Lower lobe of right lung (tissue), 2 donors: ENCODE results near the gene SST. TPM values are rescaled to one million over a fixed set of nuclear protein-coding genes. Genes with fewer than 3 reads are reported as not detected.
A peak's percentile ranks its signal among the peaks of the same experiment; 100 is the strongest.

Source experiments
- ATAC-seq, 2 donors: fragments of 200-7000 bp; cut with Tn5 transposase; one replicate each; pipeline ENCODE4 v1.9.1; 2020 to 2022; ENCODE audit warnings: mild to moderate bottlenecking in 2 of 2, moderate library complexity in 2 of 2
- DNase-seq: peaks from one replicate; pipeline ENCODE4 v3.0.0-alpha.2; 2020
- H3K27ac ChIP-seq: fragments of 200-600 bp; one replicate; pipeline ENCODE4 v1.8.0; 2022
- H3K27me3 ChIP-seq: fragments of 200-600 bp; one replicate; pipeline ENCODE4 v1.8.0; 2022; ENCODE audit warnings: low read depth
- H3K36me3 ChIP-seq: fragments of 200-600 bp; one replicate; pipeline ENCODE4 v1.8.0; 2022; ENCODE audit warnings: mild to moderate bottlenecking
- H3K4me1 ChIP-seq: fragments of 200-600 bp; one replicate; pipeline ENCODE4 v1.8.0; 2022
- H3K4me3 ChIP-seq: fragments of 200-600 bp; one replicate; pipeline ENCODE4 v1.8.0; 2022; ENCODE audit warnings: mild to moderate bottlenecking
- H3K9me3 ChIP-seq: fragments of 200-600 bp; one replicate; pipeline ENCODE4 v1.8.0; 2022
- intact Hi-C: fragments of 100-400 bp; cut with DNase I; formaldehyde crosslinking; loops from one replicate; pipeline ENCODE4 v1.11.0; 2022
- long read RNA-seq: library from polyadenylated mRNA; unstranded; transcript quantifications from one replicate; pipeline ENCODE4 v2.0.0, GENCODE V29; 2021
- total RNA-seq: library from RNA; stranded (reverse); fragmentation: NEBNext Ultra II Directional; extraction: Animal tissue kit (Norgen Biotek cat#: 25700); gene quantifications from one replicate; pipeline ENCODE4 v1.2.1, GENCODE V29; 2021
- TF ChIP-seq, protein P1 (sequence below): fragments of 200-600 bp; IDR thresholded peaks from one replicate; pipeline ENCODE4 v1.8.0; 2022; ENCODE audit warnings: antibody characterized with exemption, mild to moderate bottlenecking
- donor health status: DM: no; HTN: yes; CAD: no; lungs with severe emphysema.

The SST gene
- not detected for total RNA-seq
- long read RNA-seq: 0 reads

DNA sequence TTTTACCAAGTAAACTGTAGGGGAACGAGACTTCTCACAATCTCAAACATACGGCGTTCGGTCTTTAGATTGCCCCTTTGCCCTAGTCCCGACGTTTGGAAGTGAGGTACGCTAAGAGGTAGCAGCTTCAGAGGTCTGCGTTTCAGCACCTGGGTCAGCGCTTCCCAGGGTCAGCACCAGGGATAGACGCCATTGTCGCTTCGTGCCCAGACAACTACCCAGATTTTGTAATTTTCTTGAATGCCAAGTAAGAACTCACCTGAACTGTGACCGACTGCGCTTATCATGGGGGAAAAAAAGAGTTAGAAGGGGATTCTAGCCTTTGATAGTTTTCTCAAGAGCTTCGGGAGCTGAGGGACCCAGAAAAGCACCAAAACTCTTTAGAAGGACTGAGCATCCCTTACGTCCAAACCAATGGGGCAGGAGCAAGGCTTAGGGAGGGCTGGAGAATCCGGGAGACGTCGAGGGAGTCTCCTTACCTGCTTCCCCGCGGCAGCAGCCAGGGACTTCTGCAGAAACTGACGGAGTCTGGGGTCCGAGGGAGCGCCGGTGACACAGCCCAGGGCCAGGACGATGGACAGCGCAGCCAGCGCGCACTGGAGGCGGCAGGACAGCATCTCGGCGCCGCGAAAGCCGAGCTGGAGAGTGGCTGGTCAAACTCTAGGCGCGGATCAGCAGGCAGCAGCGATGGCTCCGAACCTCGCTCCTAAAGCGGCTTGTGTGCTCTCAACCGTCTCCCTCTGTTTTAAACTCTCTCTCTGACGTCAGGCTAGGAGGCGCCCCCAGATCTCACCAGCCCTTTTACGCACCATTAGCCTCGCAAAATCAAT, at the start of gene SST:
SST (minus strand) TSS at position 720 of the 830 bp plus-strand sequence; CDS start at position 617, 103 bp downstream.
- Histone ChIP-seq H3K9me3 (no peaks in the 10 kb centered on the region), H3K27ac (no peak within 1 kb of the TSS), H3K36me3 (no peaks in the 10 kb centered on the region), H3K4me1 (no peaks in the 10 kb centered on the region), H3K27me3 (peaks cover 56% of the 10 kb centered on the region), H3K4me3 (no peak within 1 kb of the TSS)
- TF ChIP-seq, protein P1, sequence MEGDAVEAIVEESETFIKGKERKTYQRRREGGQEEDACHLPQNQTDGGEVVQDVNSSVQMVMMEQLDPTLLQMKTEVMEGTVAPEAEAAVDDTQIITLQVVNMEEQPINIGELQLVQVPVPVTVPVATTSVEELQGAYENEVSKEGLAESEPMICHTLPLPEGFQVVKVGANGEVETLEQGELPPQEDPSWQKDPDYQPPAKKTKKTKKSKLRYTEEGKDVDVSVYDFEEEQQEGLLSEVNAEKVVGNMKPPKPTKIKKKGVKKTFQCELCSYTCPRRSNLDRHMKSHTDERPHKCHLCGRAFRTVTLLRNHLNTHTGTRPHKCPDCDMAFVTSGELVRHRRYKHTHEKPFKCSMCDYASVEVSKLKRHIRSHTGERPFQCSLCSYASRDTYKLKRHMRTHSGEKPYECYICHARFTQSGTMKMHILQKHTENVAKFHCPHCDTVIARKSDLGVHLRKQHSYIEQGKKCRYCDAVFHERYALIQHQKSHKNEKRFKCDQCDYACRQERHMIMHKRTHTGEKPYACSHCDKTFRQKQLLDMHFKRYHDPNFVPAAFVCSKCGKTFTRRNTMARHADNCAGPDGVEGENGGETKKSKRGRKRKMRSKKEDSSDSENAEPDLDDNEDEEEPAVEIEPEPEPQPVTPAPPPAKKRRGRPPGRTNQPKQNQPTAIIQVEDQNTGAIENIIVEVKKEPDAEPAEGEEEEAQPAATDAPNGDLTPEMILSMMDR: no peak
- intact Hi-C loops: loop anchor here (10.0 kb wide), 1 partner anchor 445 kb away; no protein-coding TSS in a partner anchor
- ATAC-seq: peak; percentile 53 to 64
- DNase-seq: peak; percentile 47

DNA sequence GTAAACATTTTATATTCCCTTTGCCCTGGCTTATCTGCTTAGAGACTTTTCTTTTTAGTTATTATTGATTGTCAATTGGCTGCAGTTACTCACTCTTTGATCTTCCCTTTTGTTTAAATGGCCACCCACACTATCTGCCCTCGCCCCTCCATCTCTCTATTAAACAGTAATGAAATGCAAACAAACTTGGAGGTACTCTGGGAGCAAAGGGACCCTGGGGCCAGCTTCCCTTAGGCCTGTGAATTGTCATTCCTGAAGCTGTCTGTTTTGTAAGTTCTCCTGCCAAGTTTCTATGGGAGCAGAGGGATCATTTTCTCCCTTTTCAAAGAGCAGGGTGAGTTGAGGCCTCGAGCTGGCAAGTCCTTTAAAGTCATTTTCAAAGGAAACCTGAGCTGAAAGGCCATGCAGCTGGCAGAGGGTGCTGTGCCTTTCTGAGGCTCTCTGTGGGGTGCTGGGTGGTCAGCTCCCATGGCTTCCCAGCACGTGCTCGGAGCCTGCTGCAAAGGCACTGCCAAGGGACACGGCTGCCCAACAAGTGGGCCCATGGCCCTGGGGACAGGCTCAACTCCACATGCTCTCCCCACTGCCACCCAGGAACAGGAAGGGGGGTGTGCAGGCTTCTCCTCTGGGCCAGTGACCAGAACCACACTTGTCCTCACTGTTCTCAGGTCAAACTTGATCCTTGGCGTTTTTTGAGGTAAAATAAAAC, 49.6 kb upstream of the SST start:
- no peaks in the 10 kb centered on the region for H3K27me3 ChIP-seq
- DNase-seq (peak; percentile 44), ATAC-seq (peak; percentile 31 to 37)
- TF ChIP-seq, protein P1: no peak
- intact Hi-C loops: no loop called here
- H3K27ac ChIP-seq: no peak overlapping the region
- no peaks in the 10 kb centered on the region for H3K9me3 ChIP-seq
- H3K4me1 ChIP-seq: no peaks in the 10 kb centered on the region
- H3K36me3 ChIP-seq: peaks cover 47% of the 10 kb centered on the region
- no peak overlapping the region for H3K4me3 ChIP-seq

DNA sequence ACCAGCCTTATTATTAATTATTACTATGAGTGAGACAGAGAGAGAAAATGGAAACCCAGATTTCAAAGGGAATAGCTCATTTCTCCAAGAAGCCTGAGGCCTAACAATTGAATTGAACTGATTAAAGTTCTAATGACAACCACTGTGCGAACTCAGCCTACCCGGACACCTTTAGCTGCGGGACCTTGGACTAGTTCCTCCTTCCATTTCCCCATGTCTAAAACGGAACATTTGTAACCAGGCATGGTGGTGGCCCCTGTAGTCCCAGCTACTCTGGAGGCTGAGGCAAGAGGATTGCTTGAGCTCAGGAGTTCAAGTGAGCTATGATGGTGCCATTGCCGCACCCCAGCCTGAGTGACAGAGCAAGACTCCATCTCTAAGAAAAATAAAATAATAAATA, 48.6 kb upstream of the SST start:
- Histone ChIP-seq H3K27me3 (no peaks in the 10 kb centered on the region), H3K27ac (no peak overlapping the region), H3K36me3 (peaks cover 37% of the 10 kb centered on the region), H3K4me3 (no peak overlapping the region), H3K4me1 (no peaks in the 10 kb centered on the region), H3K9me3 (no peaks in the 10 kb centered on the region)
- DNase-seq: peak; percentile 42
- no peak for ATAC-seq
- intact Hi-C loops: no loop called here
- TF ChIP-seq, protein P1: no peak

DNA sequence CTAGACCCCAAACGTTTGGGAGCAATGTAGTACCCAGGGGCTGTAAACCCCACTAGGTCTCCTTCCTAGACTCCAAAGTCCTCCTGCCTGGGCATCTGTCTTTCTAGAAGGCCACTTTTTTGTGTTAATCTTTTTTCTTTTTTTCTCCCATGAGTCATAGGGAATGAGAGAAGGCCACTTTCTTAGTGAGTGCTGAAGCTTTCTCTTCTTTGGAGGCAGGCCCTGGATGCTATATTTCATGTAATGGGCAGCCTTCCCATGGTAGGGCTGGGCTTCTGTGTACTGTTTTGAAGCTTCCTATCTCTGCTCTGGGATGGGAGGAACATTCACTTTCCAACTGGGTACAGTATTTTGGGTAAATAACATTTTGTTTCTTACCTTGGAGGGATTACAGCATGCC, 47.4 kb upstream of the SST start:
- ATAC-seq (no peak), DNase-seq (no peak)
- H3K4me3 ChIP-seq: no peak overlapping the region
- H3K27ac ChIP-seq: no peak overlapping the region
- peaks cover 25% of the 10 kb centered on the region for H3K36me3 ChIP-seq
- intact Hi-C loops: no loop called here
- TF ChIP-seq, protein P1: no peak
- H3K4me1 ChIP-seq: no peaks in the 10 kb centered on the region
- H3K9me3 ChIP-seq: no peaks in the 10 kb centered on the region
- H3K27me3 ChIP-seq: no peaks in the 10 kb centered on the region

DNA sequence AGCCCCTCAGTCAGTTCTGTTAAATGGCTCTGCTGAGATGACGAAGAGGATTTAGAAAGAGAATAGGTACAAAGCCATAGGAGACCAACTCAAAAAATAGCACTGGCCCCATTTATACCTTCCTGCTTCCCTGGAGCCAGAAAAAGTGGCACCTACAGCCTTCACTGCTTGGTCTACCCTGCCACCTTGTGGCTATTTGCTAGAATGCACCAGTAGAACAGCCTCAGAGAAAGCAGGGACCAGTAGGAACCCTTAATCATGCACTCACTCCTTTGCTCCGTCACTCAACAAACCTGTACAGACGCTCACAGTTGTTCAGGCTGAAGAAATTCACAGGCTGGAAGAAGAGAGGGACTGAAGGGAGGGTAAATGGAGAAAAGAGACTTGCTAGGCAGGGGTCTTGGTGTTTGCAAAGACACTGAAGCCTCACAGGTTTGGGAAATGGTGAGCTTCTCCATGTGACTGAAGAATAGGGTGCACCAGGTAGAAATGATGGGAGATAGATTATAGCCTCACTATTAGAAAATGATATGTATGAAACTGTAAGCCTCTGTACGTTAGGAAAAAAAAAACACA, 44.3 kb upstream of the SST start:
- H3K4me1 ChIP-seq: no peaks in the 10 kb centered on the region
- ATAC-seq (peak; percentile 94), DNase-seq (no peak)
- H3K36me3 ChIP-seq: no peaks in the 10 kb centered on the region
- no peaks in the 10 kb centered on the region for H3K27me3 ChIP-seq
- H3K4me3 ChIP-seq: no peak overlapping the region
- no peak overlapping the region for H3K27ac ChIP-seq
- no peaks in the 10 kb centered on the region for H3K9me3 ChIP-seq
- TF ChIP-seq, protein P1: peak; percentile 95
- intact Hi-C loops: no loop called here
